ENCODE results near the gene EEF1AKMT2.
"Not testable (repeated sequence)": the region's sequence is repeated elsewhere in the genome, so short reads cannot be mapped to it uniquely, and the experiment has no call there.

Gene EEF1AKMT2

GRCh38 chr10:124755581-124755980 lies 36.1 kb downstream of the EEF1AKMT2 start:
- DNase-seq (ENCODE audit: low read depth), result no peak

- DNase-seq (ENCODE audit: low read depth), result no peak
These were observed 37.5 kb downstream of the EEF1AKMT2 start for GRCh38 chr10:124754227-124754626.

- no peak for DNase-seq (ENCODE audit: low read depth)
These were observed 42.6 kb downstream of the EEF1AKMT2 start for GRCh38 chr10:124748953-124749645.

GRCh38 chr10:124748166-124748565 lies 43.5 kb downstream of the EEF1AKMT2 start:
- DNase-seq (ENCODE audit: low read depth), result no peak

- no peak for DNase-seq (ENCODE audit: low read depth)
These were observed 43.9 kb downstream of the EEF1AKMT2 start for GRCh38 chr10:124747745-124748144.

- no peak for DNase-seq (ENCODE audit: low read depth)
These were observed 44.7 kb downstream of the EEF1AKMT2 start for GRCh38 chr10:124746992-124747391.

- DNase-seq (ENCODE audit: low read depth), result not testable (repeated sequence)
These were observed 45.2 kb downstream of the EEF1AKMT2 start for GRCh38 chr10:124746447-124746846.

GRCh38 chr10:124745673-124746072 lies 46.0 kb downstream of the EEF1AKMT2 start:
- DNase-seq (ENCODE audit: low read depth), result no peak

- no peak for DNase-seq (ENCODE audit: low read depth)
These were observed 46.4 kb downstream of the EEF1AKMT2 start for GRCh38 chr10:124745252-124745651.

GRCh38 chr10:124744102-124745050 lies 47.3 kb downstream of the EEF1AKMT2 start, which contains the start of gene FAM53B:
TSS of gene FAM53B (minus strand) at chr10:124744378. CDS start at chr10:124706713, 37,665 bp downstream.
- peak; percentile 54 for DNase-seq (ENCODE audit: low read depth)

- no peak for DNase-seq (ENCODE audit: low read depth)
These were observed 48.2 kb downstream of the EEF1AKMT2 start for GRCh38 chr10:124743191-124744101.

- DNase-seq (ENCODE audit: low read depth), result no peak
These were observed 49.1 kb downstream of the EEF1AKMT2 start for GRCh38 chr10:124742413-124743190.

- no peak for DNase-seq (ENCODE audit: low read depth)
These were observed 49.7 kb downstream of the EEF1AKMT2 start for GRCh38 chr10:124741922-124742412.

GRCh38 chr10:124741281-124741921 lies 50.3 kb downstream of the EEF1AKMT2 start:
- DNase-seq (ENCODE audit: low read depth), result peak; percentile 56

GRCh38 chr10:124740369-124741280 lies 51.1 kb downstream of the EEF1AKMT2 start:
- no peak for DNase-seq (ENCODE audit: low read depth)

GRCh38 chr10:124739986-124740368 lies 51.7 kb downstream of the EEF1AKMT2 start:
- no peak for DNase-seq (ENCODE audit: low read depth)

- no peak for DNase-seq (ENCODE audit: low read depth)
These were observed 52.4 kb downstream of the EEF1AKMT2 start for GRCh38 chr10:124739119-124739921.

- DNase-seq (ENCODE audit: low read depth), result no peak
These were observed 53.2 kb downstream of the EEF1AKMT2 start for GRCh38 chr10:124738441-124738840.
